ENCODE data around the gene PLD4.

DNA sequence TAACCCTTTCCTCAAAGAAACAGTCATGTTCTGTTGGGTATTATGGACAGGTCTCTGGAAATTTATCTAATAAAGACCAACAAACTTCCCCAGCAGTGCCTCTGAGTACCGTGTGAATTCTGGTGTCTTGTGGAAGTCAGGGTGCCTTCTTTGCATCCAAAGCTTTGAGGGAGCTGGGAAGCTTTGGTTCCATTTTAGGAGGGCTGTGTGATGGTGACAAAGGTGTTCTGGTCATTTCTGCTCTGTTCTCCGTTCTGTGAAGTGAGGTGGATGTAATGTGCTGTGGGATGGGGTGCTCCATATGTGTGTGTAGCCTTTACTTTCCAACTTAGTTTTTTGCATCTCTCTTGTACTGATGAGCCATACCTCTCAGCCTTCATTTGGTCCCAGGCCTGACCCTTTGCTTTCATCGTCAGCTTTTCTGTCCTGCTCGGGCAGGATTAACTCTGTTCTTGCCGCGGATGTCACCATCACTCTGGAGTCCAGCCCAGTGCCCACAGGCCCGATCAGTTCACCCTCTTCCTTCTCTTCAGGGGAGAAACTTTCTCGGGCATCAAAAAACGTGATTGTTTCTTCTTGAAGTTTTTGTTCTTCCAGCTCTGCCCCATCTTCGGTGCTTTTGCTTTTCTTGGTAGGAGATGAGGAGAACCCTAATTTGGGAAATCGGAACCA lies 13.2 kb downstream of the PLD4 start:
- TF ChIP-seq, protein P1, sequence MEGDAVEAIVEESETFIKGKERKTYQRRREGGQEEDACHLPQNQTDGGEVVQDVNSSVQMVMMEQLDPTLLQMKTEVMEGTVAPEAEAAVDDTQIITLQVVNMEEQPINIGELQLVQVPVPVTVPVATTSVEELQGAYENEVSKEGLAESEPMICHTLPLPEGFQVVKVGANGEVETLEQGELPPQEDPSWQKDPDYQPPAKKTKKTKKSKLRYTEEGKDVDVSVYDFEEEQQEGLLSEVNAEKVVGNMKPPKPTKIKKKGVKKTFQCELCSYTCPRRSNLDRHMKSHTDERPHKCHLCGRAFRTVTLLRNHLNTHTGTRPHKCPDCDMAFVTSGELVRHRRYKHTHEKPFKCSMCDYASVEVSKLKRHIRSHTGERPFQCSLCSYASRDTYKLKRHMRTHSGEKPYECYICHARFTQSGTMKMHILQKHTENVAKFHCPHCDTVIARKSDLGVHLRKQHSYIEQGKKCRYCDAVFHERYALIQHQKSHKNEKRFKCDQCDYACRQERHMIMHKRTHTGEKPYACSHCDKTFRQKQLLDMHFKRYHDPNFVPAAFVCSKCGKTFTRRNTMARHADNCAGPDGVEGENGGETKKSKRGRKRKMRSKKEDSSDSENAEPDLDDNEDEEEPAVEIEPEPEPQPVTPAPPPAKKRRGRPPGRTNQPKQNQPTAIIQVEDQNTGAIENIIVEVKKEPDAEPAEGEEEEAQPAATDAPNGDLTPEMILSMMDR (IDR thresholded peaks at IDR 0.05) = no peak
- no peak for TF ChIP-seq POLR2A (IDR thresholded peaks at IDR 0.05)
- TF ChIP-seq POLR2AphosphoS5 (IDR thresholded peaks at IDR 0.05) = no peak
